WI38 (cell line): ENCODE measurements around the gene CTXND1.

Experiments
- H3K4me3 ChIP-seq: 2 replicates; pipeline ENCODE4 v1.5.1; 2011; ENCODE audit warnings: low read depth, mild to moderate bottlenecking, control low read depth, low read length
- CTCF ChIP-seq: IDR thresholded peaks from 2 replicates; pipeline ENCODE4 v1.5.1; 2012; ENCODE audit warnings: low read depth, mild to moderate bottlenecking, control low read depth, low read length

Gene CTXND1

GRCh38 chr15:80168421-80168820 lies 83.6 kb downstream of the CTXND1 start:
- TF ChIP-seq CTCF: no peak
- no peak overlapping the region for H3K4me3 ChIP-seq

DNA sequence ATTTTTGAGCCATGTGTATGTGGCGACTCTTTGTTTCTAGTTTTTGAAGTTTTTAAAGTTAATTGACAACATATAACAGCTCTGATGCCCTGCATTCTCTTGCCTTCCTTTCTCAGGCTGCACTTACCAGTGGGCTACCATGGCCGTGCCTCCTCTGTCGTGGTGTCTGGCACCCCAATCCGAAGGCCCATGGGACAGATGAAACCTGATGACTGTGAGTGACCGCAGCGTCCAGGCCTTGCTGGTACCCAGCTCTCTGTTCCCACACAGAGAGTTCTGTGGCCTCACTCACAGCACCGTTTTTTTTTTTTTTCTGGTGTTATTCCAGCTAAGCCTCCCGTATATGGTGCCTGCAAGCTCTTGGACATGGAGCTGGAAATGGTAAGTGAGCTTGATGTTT lies 84.1 kb downstream of the CTXND1 start:
- TF ChIP-seq CTCF: no peak

DNA sequence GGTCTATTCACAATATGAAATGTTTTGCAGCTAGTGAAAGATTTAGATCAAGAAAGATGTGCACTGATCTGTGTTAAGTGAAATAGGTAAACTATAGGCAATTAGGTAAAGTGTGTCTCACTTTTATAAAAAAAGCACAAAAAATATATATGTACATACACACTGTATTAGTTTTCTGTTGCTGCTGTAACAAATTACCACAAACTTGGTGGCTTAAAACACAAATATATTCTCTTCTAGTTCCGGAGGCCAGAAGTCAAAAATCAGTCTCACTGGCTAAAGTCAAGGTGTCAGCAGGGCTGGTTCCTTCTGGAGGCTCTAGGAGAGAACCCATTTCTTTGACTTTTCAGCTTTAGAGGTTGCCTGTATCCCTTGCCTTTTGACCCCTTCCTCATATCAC lies 88.1 kb downstream of the CTXND1 start:
- no peak overlapping the region for H3K4me3 ChIP-seq
- TF ChIP-seq CTCF: no peak

More for the DNA sequence above, 84.1 kb downstream of the CTXND1 start:
- H3K4me3 ChIP-seq: no peak overlapping the region

DNA sequence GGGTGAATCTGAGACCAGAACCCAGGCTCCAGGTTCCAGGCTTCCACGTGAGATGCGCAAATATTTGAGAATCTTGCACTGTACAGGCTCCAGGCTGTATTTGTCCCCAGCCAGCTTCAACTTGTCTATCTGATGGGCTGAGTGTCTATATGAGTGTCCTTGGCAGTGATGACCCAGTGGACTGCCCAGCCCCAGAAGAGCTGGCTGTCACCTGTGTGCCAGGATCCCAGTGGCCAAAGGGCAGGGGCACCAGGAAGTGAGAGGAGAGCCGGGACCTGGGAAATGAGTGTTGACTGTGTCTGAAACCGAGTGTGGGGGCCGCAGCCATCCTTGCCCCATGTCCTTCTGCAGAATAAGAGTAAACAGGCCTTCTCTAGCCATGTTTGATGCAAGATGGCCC lies 88.8 kb downstream of the CTXND1 start:
- TF ChIP-seq CTCF: no peak
- no peak overlapping the region for H3K4me3 ChIP-seq

GRCh38 chr15:80162059-80162554 lies 89.9 kb downstream of the CTXND1 start:
- H3K4me3 ChIP-seq: no peak overlapping the region
- TF ChIP-seq CTCF: no peak

DNA sequence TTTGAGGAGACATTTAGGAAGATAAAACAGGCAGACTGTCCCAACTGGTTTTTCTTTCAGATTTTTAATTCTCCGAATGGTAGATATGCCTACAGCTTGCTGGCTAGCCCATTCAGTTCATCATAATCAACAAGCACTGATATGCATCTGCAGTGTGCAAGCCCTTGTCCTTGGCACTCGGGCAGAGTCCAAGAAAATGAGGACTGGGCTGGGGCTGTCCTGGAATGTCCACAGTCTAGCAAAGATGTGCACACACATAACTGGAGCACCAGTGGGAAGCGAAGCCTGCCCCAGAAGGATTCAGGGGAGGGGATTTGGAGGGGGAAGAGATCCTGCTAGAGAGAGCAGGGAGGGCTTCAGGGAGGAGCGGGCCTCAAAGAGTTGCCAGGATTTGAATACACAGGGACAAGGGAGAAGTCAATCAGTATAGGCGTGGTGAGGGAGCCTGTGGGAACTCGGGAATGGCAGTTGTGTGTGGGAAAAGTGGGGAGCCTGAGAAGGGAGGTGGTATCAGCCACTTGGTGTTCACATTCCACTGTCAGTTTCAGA lies 90.5 kb downstream of the CTXND1 start:
- no peak overlapping the region for H3K4me3 ChIP-seq
- no peak for TF ChIP-seq CTCF

DNA sequence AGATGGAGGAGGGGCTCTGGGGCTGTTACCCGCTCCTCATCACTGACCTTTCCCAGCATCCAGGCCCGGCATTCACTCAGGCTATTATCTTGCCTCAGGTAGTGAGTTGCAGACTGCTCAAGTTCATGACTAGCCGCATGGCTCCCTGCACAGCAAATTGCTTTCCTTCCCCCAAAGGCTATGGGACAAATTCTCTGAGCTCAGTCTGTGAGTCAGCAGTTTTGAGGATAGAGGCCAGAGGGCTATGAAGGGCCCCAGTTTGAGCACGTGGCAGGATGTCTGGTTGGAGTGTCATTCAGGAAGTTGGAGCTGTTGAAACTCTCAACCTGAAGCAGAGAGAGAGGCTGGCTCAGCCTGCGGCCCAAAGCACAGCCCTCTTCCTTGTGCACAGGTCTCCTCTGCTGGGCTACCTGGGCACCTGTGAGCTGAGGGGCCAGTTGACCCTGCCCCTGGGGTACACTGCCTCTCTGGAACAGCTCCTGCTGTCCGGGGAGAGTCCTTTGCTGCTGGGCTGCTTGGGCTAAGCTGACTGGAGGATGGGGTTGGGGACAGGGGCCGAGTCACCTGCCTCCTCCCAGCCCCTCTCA lies 91.3 kb downstream of the CTXND1 start:
- no peak overlapping the region for H3K4me3 ChIP-seq
- TF ChIP-seq CTCF: no peak
